ENCODE measurements around the gene ZNF511.
A peak's percentile ranks its signal among the peaks of the same experiment; 100 is the strongest.

The ZNF511 gene

DNA sequence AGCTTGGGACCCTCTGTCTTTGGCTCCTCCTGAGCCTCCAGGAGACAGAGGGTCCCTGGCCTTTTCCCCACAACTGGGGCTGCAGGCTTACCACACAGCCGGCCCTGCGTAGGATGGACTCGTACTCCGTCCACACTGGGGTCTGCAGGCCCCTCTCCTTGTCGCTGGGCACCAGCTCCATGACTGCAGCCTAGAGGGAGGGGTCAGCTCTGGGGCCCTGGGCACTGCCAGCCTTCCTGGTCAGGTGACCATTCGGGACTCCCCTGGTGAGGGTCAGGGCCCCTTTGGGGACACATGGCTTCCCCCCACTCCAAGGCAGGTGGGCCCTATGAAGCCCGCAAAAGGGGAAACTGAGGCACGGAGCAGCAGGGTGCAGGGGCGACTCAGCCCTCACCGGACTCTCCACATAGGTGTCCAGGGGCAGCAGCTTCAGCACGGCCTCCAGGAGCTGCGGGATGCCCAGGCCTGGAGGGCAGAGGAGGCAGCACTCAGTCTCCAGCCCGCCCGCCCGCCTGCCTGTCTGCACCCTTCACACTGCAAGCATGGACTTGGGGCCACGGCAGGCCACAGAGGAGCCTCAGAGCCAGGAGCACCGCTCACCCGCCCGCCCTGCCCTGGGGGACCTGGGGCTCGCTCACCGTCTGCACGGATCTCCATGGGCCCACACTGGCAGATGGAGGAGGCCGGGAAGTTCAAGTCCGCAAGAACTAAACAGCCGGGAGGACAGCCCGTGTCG is 48.0 kb downstream of the ZNF511 start:
- Histone ChIP-seq H3K4me2 (ENCODE audit: low read length) (peak overlapping the region; percentile 65), H3K27me3 (ENCODE audit: control insufficient read depth, low read length) (no peaks in the 10 kb centered on the region), H3K27ac (ENCODE audit: low read depth, low read length) (no peak overlapping the region), H3K4me1 (ENCODE audit: control insufficient read depth, low read length) (peaks cover 8% of the 10 kb centered on the region; the same call in 1 of the 2 replicates), H3F3A (ENCODE audit: control insufficient read depth, insufficient read depth) (no peaks in the 10 kb centered on the region), H4K20me1 (ENCODE audit: control insufficient read depth, insufficient read depth, low read depth, low read length) (no peaks in the 10 kb centered on the region), H3K9me2 (replicated peaks; ENCODE audit: control insufficient read depth, low read length) (no peaks in the 10 kb centered on the region), H3K9me3 (ENCODE audit: control insufficient read depth, insufficient read depth, low read length) (no peaks in the 10 kb centered on the region), H3K36me3 (ENCODE audit: control insufficient read depth, low read length) (no peaks in the 10 kb centered on the region), H3K79me2 (ENCODE audit: control insufficient read depth, low read length) (no peaks in the 10 kb centered on the region), H3K4me3 (ENCODE audit: low read length) (peak overlapping the region; percentile 66)
- no peak for TF ChIP-seq EZH2phosphoT487 (IDR thresholded peaks at IDR 0.05; ENCODE audit: borderline replicate concordance, low read length)
- TF ChIP-seq, protein P1, sequence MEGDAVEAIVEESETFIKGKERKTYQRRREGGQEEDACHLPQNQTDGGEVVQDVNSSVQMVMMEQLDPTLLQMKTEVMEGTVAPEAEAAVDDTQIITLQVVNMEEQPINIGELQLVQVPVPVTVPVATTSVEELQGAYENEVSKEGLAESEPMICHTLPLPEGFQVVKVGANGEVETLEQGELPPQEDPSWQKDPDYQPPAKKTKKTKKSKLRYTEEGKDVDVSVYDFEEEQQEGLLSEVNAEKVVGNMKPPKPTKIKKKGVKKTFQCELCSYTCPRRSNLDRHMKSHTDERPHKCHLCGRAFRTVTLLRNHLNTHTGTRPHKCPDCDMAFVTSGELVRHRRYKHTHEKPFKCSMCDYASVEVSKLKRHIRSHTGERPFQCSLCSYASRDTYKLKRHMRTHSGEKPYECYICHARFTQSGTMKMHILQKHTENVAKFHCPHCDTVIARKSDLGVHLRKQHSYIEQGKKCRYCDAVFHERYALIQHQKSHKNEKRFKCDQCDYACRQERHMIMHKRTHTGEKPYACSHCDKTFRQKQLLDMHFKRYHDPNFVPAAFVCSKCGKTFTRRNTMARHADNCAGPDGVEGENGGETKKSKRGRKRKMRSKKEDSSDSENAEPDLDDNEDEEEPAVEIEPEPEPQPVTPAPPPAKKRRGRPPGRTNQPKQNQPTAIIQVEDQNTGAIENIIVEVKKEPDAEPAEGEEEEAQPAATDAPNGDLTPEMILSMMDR (IDR thresholded peaks at IDR 0.05; ENCODE audit: low read depth, low read length, poor library complexity, severe bottlenecking): no peak

- no peaks in the 10 kb centered on the region for H4K20me1 ChIP-seq (ENCODE audit: control insufficient read depth, insufficient read depth, low read depth, low read length)
- no peak for TF ChIP-seq EZH2phosphoT487 (IDR thresholded peaks at IDR 0.05; ENCODE audit: borderline replicate concordance, low read length)
- TF ChIP-seq, protein P1 (IDR thresholded peaks at IDR 0.05; ENCODE audit: low read depth, low read length, poor library complexity, severe bottlenecking): no peak
Measured at GRCh38 chr10:133357285-133358161, 48.8 kb downstream of the ZNF511 start, which contains the start of gene FUOM. TSS of gene FUOM (minus strand) at chr10:133358019. CDS start at chr10:133358007, 12 bp downstream.

GRCh38 chr10:133358162-133358924 is 49.6 kb downstream of the ZNF511 start:
- Histone ChIP-seq H3K9me2 (replicated peaks; ENCODE audit: control insufficient read depth, low read length) (no peaks in the 10 kb centered on the region), H3K27me3 (ENCODE audit: control insufficient read depth, low read length) (no peaks in the 10 kb centered on the region), H3K4me1 (ENCODE audit: control insufficient read depth, low read length) (peaks cover 8% of the 10 kb centered on the region; the same call in 1 of the 2 replicates), H3K79me2 (ENCODE audit: control insufficient read depth, low read length) (no peaks in the 10 kb centered on the region), H3K36me3 (ENCODE audit: control insufficient read depth, low read length) (0 out of 2 replicates have a peak, but pooled peaks cover 3% of the 10 kb centered on the region), H3K4me3 (ENCODE audit: low read length) (no peak overlapping the region), H3K9me3 (ENCODE audit: control insufficient read depth, insufficient read depth, low read length) (no peaks in the 10 kb centered on the region), H3K4me2 (ENCODE audit: low read length) (no peak overlapping the region), H3F3A (ENCODE audit: control insufficient read depth, insufficient read depth) (no peaks in the 10 kb centered on the region), H3K27ac (ENCODE audit: low read depth, low read length) (no peak overlapping the region), H4K20me1 (ENCODE audit: control insufficient read depth, insufficient read depth, low read depth, low read length) (no peaks in the 10 kb centered on the region)
- TF ChIP-seq, protein P1 (IDR thresholded peaks at IDR 0.05; ENCODE audit: low read depth, low read length, poor library complexity, severe bottlenecking): no peak
- TF ChIP-seq EZH2phosphoT487 (IDR thresholded peaks at IDR 0.05; ENCODE audit: borderline replicate concordance, low read length): no peak

More at GRCh38 chr10:133357285-133358161, 48.8 kb downstream of the ZNF511 start, which contains the start of gene FUOM:
- Histone ChIP-seq H3K9me3 (ENCODE audit: control insufficient read depth, insufficient read depth, low read length) (no peaks in the 10 kb centered on the region), H3F3A (ENCODE audit: control insufficient read depth, insufficient read depth) (no peaks in the 10 kb centered on the region), H3K27me3 (ENCODE audit: control insufficient read depth, low read length) (no peaks in the 10 kb centered on the region), H3K79me2 (ENCODE audit: control insufficient read depth, low read length) (no peaks in the 10 kb centered on the region), H3K27ac (ENCODE audit: low read depth, low read length) (peak within 1 kb of the TSS; percentile 41; the same call in 1 of the 2 replicates), H3K4me1 (ENCODE audit: control insufficient read depth, low read length) (peaks cover 8% of the 10 kb centered on the region; the same call in 1 of the 2 replicates), H3K4me3 (ENCODE audit: low read length) (peak within 1 kb of the TSS; percentile 66), H3K4me2 (ENCODE audit: low read length) (peak within 1 kb of the TSS; percentile 65), H3K36me3 (ENCODE audit: control insufficient read depth, low read length) (no peaks in the 10 kb centered on the region), H3K9me2 (replicated peaks; ENCODE audit: control insufficient read depth, low read length) (no peaks in the 10 kb centered on the region)

Data from DOHH2 (cell line).